MCF 10A (cell line): ENCODE results near the gene MED16. TPM values are rescaled to one million over a fixed set of nuclear protein-coding genes. Genes with fewer than 3 reads are reported as not detected.

Source experiments
- Bru-seq: library from RNA; stranded (reverse); fragments of 400-500 nt; gene quantifications from one replicate; lab custom pipeline; 2021; lab: Mats Ljungman, UMichigan
- BruChase-seq, 2 experiments: library from RNA; stranded (reverse); fragments of 400-500 nt; gene quantifications; one replicate each; lab custom pipeline; 2021; lab: Mats Ljungman, UMichigan
- BruUV-seq: library from RNA; stranded (reverse); fragments of 400-500 nt; replicated peaks from 2 replicates; lab custom pipeline; 2021; lab: Mats Ljungman, UMichigan
- CTCF ChIA-PET: fragments of 300-600 bp; sonication (Branson Sonifier 250); formaldehyde crosslinking; extraction: SDS; loops from one replicate; lab custom pipeline; 2021; ENCODE audit warnings: antibody characterized with exemption, inconsistent platforms; lab: Yijun Ruan, JAX
- POLR2A ChIA-PET: fragments of 300-600, 350-650 bp; sonication (Branson Sonifier 250); formaldehyde crosslinking; extraction: SDS; loops from one replicate; lab custom pipeline; 2020; ENCODE audit warnings: antibody characterized with exemption, inconsistent platforms; lab: Yijun Ruan, JAX
- DNase-seq: peaks from one replicate; pipeline ENCODE4 v3.0.0-alpha.2; 2018; ENCODE audit not compliant: unreplicated experiment
- H3K27ac Mint-ChIP-seq: one replicate; pipeline ENCODE4 v1.8.0; 2022; ENCODE audit warnings: mild to moderate bottlenecking, low read depth, mixed read lengths; ENCODE audit not compliant: unreplicated experiment
- H3K27me3 Mint-ChIP-seq: one replicate; pipeline ENCODE4 v1.8.0; 2022; ENCODE audit warnings: mixed read lengths; ENCODE audit not compliant: insufficient read depth, unreplicated experiment
- H3K36me3 Mint-ChIP-seq: one replicate; pipeline ENCODE4 v1.8.0; 2022; ENCODE audit warnings: mild to moderate bottlenecking, moderate library complexity, mixed read lengths; ENCODE audit not compliant: insufficient read depth, unreplicated experiment
- H3K4me1 Mint-ChIP-seq: one replicate; pipeline ENCODE4 v1.8.0; 2022; ENCODE audit warnings: mixed read lengths; ENCODE audit not compliant: insufficient read depth, unreplicated experiment
- H3K4me3 Mint-ChIP-seq: one replicate; pipeline ENCODE4 v1.8.0; 2022; ENCODE audit warnings: mild to moderate bottlenecking, moderate library complexity, mixed read lengths; ENCODE audit not compliant: unreplicated experiment
- H3K9me3 Mint-ChIP-seq: one replicate; pipeline ENCODE4 v1.8.0; 2022; ENCODE audit warnings: mixed read lengths; ENCODE audit not compliant: unreplicated experiment
- intact Hi-C: fragments of 100-400 bp; cut with micrococcal nuclease; formaldehyde crosslinking; loops from 2 replicates; pipeline ENCODE4 v1.14.1; 2022
- long read RNA-seq: library from polyadenylated mRNA; stranded (forward); transcript quantifications from one replicate; pipeline ENCODE4 v2.0.0, GENCODE V29; 2022
- total RNA-seq: library from RNA; stranded (reverse); gene quantifications from 2 replicates; pipeline ENCODE4 v1.2.3, GENCODE V29; 2022
- TF ChIP-seq, protein P1 (sequence below): fragments of 200-600 bp; IDR thresholded peaks from one replicate; pipeline ENCODE4 v1.8.0; 2022; ENCODE audit warnings: antibody characterized with exemption, mild to moderate bottlenecking; ENCODE audit not compliant: unreplicated experiment

Gene MED16
- 52.7 and 61.0 TPM in 2 replicates for total RNA-seq
- percentile 43 among the genes with signal in this experiment for Bru-seq, nascent RNA
- percentile 64 among the genes with signal in this experiment for BruChase-seq, experiment 1, labeled RNA remaining after a 6-hour chase
- percentile 49 among the genes with signal in this experiment for BruChase-seq, experiment 2, labeled RNA remaining after a 2-hour chase
- long read RNA-seq, transcript MED16-203 (16 exons, 2,922 nt): minor isoform, 5 of 440 reads
- long read RNA-seq, transcript MED16-204 (15 exons, 3,420 nt): major isoform, 333 of 440 reads
- long read RNA-seq, partial matches to known transcripts: 29 of 440 reads
- long read RNA-seq, other reads (novel, unspliced or antisense): 73 of 440 reads

DNA sequence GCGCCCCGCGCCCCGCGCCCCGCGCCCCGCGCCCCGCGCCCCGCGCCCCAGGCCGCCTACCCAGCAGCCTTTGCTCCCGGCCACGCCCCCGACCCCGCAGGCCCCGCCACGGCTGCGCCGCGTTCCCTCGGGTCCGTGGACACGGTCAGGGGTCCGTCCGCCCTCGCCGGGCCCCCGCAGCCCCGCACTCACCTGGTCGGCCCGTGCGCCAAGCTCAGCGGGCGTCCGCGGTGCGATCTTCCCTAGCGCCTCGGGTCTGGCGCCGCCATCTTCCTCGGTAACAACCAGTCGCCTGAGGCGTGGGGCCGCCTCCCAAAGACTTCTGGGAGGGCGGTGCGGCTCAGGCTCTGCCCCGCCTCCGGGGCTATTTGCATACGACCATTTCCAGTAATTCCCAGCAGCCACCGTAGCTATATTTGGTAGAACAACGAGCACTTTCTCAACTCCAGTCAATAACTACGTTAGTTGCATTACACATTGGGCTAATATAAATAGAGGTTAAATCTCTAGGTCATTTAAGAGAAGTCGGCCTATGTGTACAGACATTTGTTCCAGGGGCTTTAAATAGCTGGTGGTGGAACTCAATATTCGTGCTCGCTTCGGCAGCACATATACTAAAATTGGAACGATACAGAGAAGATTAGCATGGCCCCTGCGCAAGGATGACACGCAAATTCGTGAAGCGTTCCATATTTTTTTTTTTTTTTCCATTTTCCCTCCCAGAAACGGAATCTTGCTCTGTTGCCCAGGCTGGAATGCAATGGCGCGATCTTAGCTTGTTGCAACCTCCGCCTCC lies at the start of gene MED16, which contains the start of gene RNU6-9:
Gene MED16 (minus strand): TSS at position 294 of the 796 bp plus-strand sequence. CDS start 2,056 bp downstream, outside the sequence.
Gene RNU6-9 (plus strand): TSS at position 591 of the 796 bp plus-strand sequence.
- intact Hi-C loops: no loop called here

GRCh38 chr19:942133-942645 lies 49.2 kb upstream of the MED16 start:
- no peaks in the 10 kb centered on the region for H3K27me3 Mint-ChIP-seq
- H3K4me3 Mint-ChIP-seq: no peak overlapping the region
- intact Hi-C loops: no loop called here
- POLR2A ChIA-PET: no interaction called here
- H3K4me1 Mint-ChIP-seq: peaks cover 23% of the 10 kb centered on the region
- peaks cover 20% of the 10 kb centered on the region for H3K36me3 Mint-ChIP-seq
- no peaks in the 10 kb centered on the region for H3K9me3 Mint-ChIP-seq
- DNase-seq: no peak
- CTCF ChIA-PET: interaction anchor here (1.0 kb wide), 1 partner anchor 40 kb away, joined by 3 read pairs; no protein-coding TSS in a partner anchor
- no TSS peak for BruUV-seq
- TF ChIP-seq, protein P1, sequence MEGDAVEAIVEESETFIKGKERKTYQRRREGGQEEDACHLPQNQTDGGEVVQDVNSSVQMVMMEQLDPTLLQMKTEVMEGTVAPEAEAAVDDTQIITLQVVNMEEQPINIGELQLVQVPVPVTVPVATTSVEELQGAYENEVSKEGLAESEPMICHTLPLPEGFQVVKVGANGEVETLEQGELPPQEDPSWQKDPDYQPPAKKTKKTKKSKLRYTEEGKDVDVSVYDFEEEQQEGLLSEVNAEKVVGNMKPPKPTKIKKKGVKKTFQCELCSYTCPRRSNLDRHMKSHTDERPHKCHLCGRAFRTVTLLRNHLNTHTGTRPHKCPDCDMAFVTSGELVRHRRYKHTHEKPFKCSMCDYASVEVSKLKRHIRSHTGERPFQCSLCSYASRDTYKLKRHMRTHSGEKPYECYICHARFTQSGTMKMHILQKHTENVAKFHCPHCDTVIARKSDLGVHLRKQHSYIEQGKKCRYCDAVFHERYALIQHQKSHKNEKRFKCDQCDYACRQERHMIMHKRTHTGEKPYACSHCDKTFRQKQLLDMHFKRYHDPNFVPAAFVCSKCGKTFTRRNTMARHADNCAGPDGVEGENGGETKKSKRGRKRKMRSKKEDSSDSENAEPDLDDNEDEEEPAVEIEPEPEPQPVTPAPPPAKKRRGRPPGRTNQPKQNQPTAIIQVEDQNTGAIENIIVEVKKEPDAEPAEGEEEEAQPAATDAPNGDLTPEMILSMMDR: no peak
- H3K27ac Mint-ChIP-seq: no peak overlapping the region

More for the DNA sequence above, at the start of gene MED16, which contains the start of gene RNU6-9:
- Mint-ChIP-seq H3K4me1 (peaks cover 7% of the 10 kb centered on the region), H3K27ac (peak within 1 kb of the TSS; percentile 100), H3K9me3 (no peaks in the 10 kb centered on the region), H3K36me3 (peaks cover 22% of the 10 kb centered on the region), H3K4me3 (peak within 1 kb of the TSS; percentile 82), H3K27me3 (no peaks in the 10 kb centered on the region)
- ChIA-PET POLR2A (interaction anchor here (0.6 to 1.4 kb wide), 17 partner anchors 9 to 455 kb away, joined by 3 to 14 read pairs (median 5); partner anchors contain the start of genes CIRBP, CNN2, PTBP1 and R3HDM4), CTCF (interaction anchor here (0.6 kb wide), 4 partner anchors 17 to 122 kb away, joined by 3 to 5 read pairs (median 4); no protein-coding TSS in a partner anchor)
- BruUV-seq: TSS peak; percentile 100
- TF ChIP-seq, protein P1: no peak
- peak; percentile 96 for DNase-seq

- Mint-ChIP-seq H3K9me3 (no peaks in the 10 kb centered on the region), H3K36me3 (peaks cover 24% of the 10 kb centered on the region), H3K4me1 (peaks cover 23% of the 10 kb centered on the region), H3K4me3 (peak overlapping the region; percentile 66), H3K27me3 (no peaks in the 10 kb centered on the region), H3K27ac (peak overlapping the region; percentile 31)
- no peak for DNase-seq
- no TSS peak for BruUV-seq
- ChIA-PET CTCF (no interaction called here), POLR2A (no interaction called here)
- intact Hi-C loops: loop anchor here (2.0 kb wide), 1 partner anchor 17 kb away; no protein-coding TSS in a partner anchor
- TF ChIP-seq, protein P1: no peak
These were observed 48.5 kb upstream of the MED16 start for GRCh38 chr19:941292-942132.
